Measurements from ENCODE around the gene EDEM3.
"Not testable (repeated sequence)": the region's sequence is repeated elsewhere in the genome, so short reads cannot be mapped to it uniquely, and the experiment has no call there.

EDEM3 gene

GRCh38 chr1:184679472-184679871, 75.2 kb downstream of the EDEM3 start:
- not testable (repeated sequence) for DNase-seq (ENCODE audit: low read depth in 2 of 2)

GRCh38 chr1:184677344-184677743, 77.3 kb downstream of the EDEM3 start:
- no peak for DNase-seq (ENCODE audit: low read depth in 2 of 2)

DNA sequence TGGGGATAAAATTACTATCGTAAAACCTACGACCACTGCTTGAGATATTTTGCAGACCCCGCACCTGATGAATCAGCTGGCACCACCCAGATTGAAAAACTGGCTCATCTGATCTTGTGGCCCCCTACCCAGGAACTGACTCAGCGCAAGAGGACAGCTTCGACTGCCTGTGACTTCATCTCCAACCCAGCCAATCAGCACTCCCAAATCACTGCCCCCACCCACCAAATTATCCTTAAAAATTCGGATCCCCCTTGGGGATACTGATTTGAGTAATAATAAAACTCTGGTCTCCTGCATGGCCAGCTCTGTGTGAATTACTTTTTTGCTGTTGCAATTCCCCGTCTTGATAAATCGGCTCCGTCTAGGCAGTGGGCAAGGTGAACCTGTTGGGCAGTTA, 81.4 kb downstream of the EDEM3 start:
- DNase-seq (ENCODE audit: low read depth in 2 of 2): no peak

- no peak for DNase-seq (ENCODE audit: low read depth in 2 of 2)
Observed at GRCh38 chr1:184672013-184672726, 82.5 kb downstream of the EDEM3 start.

DNA sequence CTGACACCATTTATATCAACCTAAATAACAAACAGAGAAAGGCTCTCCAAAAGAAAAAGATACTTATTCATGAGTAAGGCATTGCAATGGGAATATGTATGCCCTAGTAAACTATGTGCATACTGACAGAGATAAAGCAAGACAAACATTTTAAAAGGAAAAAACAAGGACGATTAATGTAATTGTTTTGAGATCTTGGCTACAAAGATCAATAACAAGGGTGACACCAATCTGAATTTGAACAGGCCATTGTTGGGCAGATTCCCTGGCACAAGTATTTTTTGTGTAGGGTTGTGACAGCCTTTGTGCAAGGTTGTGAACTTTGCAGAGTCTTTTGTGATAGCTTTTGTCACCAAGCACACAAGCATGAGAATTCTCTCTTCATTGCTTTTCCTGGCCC, 85.3 kb downstream of the EDEM3 start:
- DNase-seq (ENCODE audit: low read depth in 2 of 2): no peak

GRCh38 chr1:184665360-184665759, 89.3 kb downstream of the EDEM3 start:
- no peak for DNase-seq (ENCODE audit: low read depth in 2 of 2)

GRCh38 chr1:184664661-184665060, 90.0 kb downstream of the EDEM3 start:
- no peak for DNase-seq (ENCODE audit: low read depth in 2 of 2)

- DNase-seq (ENCODE audit: low read depth in 2 of 2): peak in 1 of 2 donors; percentile 35
Observed at GRCh38 chr1:184664042-184664660, 90.5 kb downstream of the EDEM3 start.

- DNase-seq (ENCODE audit: low read depth in 2 of 2): no peak
Observed at GRCh38 chr1:184661801-184662200, 92.9 kb downstream of the EDEM3 start.

- DNase-seq (ENCODE audit: low read depth in 2 of 2): no peak
Observed at GRCh38 chr1:184660462-184661191, 94.0 kb downstream of the EDEM3 start.

DNA sequence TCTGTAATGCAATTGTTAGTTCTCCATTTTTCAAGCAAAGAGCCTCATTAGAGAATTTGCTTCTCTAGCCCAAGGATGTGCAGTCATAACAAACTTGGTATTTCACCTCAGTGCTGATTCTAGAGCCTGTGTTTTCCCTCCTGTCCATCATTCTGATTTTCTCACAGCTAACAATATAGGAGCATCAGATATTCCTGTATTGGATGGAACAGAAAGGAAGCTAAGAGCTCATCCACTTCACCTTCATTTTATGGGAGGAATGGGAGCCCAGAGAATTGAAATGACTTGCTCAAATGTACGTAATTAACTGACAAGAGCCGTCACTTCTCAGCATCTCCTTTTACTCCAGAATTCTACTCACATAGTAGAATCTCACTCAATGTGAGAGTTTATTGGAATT, 96.6 kb downstream of the EDEM3 start:
- no peak for DNase-seq (ENCODE audit: low read depth in 2 of 2)

GRCh38 chr1:184656221-184656620, 98.4 kb downstream of the EDEM3 start:
- DNase-seq (ENCODE audit: low read depth in 2 of 2): no peak

DNA sequence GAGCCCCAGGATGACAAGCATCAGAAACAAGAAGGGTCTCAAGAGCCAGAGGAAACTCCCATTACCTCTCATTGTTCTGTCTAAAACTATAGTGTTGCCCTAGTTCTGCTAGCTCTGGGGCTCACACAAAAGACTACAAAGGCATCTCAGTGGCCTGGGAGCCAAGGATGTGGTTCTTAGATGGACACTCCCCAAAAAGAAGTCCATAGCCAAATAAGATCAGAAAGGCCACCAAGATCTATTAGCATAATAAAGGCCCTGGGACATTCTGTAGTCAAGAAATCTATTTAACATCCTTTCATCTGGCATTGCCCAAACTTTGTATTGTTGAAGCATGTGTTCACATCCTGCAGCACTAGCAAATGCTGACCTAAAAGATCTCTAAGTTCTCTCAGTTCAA, 99.5 kb downstream of the EDEM3 start:
- no peak for DNase-seq (ENCODE audit: low read depth in 2 of 2)

GRCh38 chr1:184650177-184650866, 104.3 kb downstream of the EDEM3 start:
- no peak for DNase-seq (ENCODE audit: low read depth in 2 of 2)

DNA sequence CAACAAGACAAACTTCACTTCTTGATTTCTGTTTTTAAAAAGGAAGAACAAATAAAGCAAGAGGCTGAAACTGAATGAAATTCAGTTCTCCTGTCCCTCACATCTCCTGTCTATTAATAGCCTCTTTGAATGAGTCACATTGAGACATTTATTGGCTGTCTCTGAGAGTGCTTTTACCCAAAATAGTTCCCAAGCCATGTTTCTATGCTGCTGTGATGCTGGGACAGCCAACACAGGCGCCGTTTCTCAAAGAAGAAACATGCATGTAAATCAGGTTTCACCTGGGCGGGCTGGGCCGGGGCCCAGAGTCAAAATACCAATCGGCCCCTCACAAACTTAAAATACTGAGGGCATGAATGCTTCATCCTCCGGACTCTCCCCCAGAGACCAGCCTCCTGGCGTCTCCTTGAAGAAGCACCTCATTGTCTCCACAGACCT, 105.2 kb downstream of the EDEM3 start:
- DNase-seq (ENCODE audit: low read depth in 2 of 2): no peak

DNA sequence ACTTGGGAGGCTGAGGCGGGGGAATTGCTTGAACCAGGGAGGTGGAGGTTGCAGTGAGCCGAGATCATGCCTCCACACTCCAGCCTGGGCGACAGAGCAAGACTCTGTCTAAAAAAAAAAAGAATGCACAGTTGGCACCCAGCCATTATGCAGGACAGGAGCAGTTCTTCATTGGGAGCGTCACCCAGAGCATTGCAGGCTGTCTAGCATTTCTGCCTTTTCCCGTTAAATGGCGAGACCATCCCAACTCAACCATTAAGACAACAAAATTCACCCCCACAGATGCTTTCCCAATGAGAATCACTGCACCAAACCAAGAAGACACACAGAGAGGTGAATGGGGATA, 105.8 kb downstream of the EDEM3 start:
- DNase-seq (ENCODE audit: low read depth in 2 of 2): no peak

DNA sequence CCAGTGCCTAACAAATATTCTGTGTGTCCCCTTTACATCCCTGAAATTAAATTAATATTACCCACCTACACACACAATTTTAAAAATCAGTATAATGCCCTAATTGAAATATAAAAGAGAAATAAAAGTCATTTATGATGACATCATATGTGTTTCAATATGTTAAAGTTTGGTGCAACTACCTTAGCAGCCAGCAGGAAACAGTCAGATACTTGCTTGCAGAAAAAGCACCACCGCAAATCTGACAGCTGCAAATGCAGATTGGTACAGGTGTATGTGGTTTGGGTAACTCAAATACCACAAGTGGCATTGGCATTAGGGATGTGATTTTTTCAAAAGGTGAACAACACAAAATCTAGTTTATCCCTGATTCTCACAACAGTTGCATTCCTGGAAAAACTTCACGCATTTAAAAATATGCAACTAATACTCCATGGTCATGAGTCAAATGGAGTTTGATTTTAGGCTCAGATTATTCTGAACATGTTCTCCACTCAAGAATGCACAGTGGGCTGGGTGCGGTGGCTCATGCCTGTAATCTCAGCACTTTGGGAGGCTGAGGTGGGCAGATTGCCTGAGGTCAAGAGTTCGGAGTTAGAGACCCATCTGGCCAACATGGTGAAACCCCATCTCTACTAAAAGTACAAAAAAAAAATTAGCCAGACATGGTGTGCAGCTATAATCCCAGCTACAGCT, 106.3 kb downstream of the EDEM3 start:
- no peak for DNase-seq (ENCODE audit: low read depth in 2 of 2)

DNA sequence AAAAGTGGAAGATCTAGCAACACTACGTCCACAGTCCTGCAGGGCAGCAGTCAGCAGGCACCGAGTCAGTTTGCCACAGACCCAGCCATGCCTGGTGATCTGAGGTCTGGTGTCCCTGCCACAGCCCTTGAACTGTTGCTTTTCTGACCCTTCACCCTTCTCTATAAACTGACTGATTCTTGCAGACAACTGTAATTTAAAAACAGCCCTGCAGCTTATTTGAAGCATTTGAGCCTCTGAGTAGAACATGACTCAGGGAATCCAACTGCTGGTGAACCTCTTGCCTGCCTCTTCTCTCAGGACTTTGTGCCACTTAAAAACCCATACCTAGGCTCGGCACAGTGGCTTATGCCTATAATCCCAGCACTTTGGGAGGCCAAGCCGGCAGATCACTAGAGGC, 107.2 kb downstream of the EDEM3 start:
- DNase-seq (ENCODE audit: low read depth in 2 of 2): no peak

DNA sequence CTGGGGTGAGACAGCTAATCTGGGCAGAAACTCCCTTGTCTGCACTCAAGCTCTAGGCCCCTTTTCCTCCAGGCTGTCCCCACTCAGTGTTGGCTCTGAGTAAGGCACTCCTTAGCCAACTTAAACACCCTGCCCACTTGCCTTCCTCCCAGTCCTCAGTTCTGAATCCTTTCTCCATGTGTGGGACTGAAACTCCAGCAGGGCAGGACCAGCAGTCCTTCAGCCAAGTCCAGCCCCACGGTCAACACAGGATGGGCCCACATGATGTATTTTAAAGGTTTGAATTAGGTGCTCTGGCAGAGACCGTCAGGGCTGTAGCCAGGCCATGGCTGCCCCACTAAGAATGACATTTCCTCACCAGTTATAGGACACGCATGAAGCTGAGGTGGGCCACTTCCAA, 107.8 kb downstream of the EDEM3 start:
- DNase-seq (ENCODE audit: low read depth in 2 of 2): no peak

- DNase-seq (ENCODE audit: low read depth in 2 of 2): no peak
Observed at GRCh38 chr1:184646178-184646701, 108.4 kb downstream of the EDEM3 start.

- DNase-seq (ENCODE audit: low read depth in 2 of 2): no peak
Observed at GRCh38 chr1:184644771-184645170, 109.9 kb downstream of the EDEM3 start.

DNA sequence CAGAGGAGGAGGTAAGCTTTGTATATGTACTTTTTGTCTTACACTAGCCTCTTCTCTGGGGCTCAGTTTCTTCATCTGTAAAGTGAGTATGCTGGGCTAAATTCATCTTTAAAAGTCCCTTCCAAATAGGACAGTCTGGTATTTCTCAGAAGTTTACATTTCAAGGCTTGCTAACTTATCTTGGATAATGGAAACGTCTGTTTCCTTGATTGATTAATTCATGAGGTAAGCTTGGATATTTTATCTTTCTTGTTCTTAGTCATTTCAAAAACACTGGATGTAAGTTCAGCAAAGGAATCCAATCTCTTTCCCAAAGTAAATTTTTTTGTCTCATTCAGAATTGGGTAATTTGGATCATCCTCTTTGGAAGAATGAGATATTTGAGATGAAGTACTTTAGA, 111.0 kb downstream of the EDEM3 start:
- DNase-seq (ENCODE audit: low read depth in 2 of 2): no peak
